NCI-H2081 treated with DMSO at 0.1 percent for 48 hours (cell line): Measurements from ENCODE around the gene MED25.

Source experiments
- DNase-seq: peaks from one replicate; lab custom pipeline; 2025; lab: John Stamatoyannopoulos, UW

Gene MED25

GRCh38 chr19:49844138-49845095 lies 26.3 kb downstream of the MED25 start:
- DNase-seq, result no peak

GRCh38 chr19:49845414-49845813 lies 27.3 kb downstream of the MED25 start:
- no peak for DNase-seq

DNA sequence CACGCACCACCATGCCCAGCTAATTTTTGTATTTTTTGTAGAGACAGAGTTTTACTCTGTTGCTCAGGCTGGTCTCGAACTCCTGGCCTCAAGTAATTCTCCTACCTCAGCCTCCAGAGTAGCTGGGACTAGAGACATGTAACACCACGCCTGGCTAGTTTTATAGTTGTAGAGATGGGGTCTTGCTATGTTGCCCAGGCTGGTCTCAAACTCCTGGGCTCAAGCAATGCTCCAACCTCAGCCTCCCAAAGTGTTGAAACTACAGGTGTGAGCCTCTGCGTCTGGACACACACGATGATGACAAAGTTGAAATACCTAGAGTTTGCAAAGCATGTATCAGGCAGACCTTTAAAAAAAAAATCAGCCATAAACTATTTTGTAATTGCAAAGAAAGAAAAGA lies 28.3 kb downstream of the MED25 start:
- no peak for DNase-seq

- no peak for DNase-seq
Observed at GRCh38 chr19:49847731-49848696, 29.9 kb downstream of the MED25 start.

DNA sequence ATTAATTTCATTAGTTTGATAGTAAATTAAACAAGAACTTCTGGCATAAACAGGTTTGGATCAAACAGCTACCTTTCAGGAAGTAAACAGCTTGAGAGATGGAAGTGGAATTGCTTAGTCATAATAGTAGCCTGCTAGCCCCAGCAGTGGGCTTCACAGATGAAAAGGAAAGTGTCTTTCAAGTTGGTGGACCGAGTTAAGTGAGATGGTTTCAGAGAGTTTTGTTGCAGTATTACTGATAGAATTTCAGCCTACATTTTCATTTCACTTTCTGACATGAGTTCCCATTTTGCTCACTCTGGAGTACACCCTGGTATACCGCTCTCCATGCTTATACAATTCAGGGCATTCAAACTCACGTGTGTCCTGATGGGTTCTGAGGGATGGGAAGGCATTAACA lies 30.8 kb downstream of the MED25 start:
- no peak for DNase-seq

DNA sequence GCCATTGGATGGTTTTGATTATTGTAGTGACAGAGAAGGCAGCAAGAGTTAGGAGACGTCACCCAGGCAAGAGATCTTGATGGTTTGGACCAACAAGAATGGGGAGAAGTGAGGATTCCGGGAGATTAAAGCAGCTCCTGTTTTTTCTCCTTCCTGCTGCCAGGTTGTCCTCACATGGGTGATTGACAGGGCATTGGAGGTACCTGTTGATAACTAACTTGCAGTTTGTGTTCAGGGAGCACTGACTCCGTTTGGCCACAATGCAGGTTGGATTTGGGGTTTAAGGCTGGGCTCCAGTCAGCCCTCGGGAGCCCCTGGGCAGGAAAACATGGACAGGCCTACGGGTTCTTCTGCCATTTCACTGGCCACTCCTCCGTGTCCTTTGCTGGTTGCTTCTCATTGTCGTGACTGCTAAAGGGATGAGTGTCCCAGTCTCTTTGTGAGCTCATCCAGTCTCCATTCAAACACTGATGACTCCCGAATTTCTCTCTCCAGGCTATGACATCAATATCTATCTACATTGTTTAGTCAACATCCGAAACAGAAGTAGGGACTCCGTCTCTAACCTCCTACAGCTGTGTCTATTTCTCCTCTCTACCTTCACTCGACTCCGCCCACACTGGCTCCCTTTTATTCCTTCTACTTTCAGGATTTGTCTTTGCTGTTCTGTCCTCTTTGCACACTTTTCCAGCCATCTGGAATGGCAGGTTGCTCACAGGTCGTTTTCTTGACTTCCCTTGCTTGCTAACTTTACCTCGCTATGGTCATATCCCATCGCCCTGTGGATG lies 31.5 kb downstream of the MED25 start:
- DNase-seq, result no peak

DNA sequence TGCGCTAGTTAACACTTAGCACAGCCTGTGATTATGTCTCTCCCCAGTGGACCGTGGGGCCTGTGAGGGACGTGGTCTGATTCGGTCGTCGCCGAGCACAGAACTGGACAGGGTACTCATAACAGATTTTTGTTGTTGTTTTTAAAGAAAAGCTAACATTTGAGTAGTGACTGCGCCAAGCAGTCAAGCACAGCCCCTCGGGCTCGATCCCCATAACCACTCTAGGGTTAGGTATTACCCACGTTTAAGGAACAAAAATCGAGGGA lies 32.1 kb downstream of the MED25 start:
- DNase-seq, result no peak

- peak; percentile 54 for DNase-seq
Observed at GRCh38 chr19:49850487-49851342, 32.6 kb downstream of the MED25 start, which contains the start of gene PTOV1. PTOV1 (plus strand) TSS chr19:49851159.

GRCh38 chr19:49851456-49852259 lies 33.6 kb downstream of the MED25 start:
- DNase-seq, result no peak

DNA sequence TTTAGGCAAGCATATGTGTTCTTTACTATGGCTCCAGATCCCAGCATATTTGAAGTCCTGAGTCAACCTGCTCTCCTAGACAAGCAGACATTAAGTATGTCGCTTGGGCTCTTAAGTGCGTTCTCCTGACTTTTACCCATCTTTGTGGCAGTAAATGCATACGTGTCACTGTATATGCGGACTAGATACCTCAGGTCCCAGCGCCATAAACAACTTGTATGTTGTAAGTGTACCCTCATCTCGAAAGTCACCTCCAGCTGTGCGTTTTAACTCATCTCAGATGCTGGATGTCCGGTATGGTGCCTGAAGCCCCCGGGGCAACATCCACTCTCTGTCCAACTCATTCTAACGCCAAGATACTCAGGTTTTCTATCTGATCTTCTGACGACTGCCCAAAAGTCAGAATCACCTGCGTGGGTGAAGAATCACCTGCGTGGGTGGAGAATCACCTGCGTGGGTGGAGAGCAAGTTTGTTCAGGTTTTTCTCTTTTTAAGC lies 34.6 kb downstream of the MED25 start:
- DNase-seq, result no peak

GRCh38 chr19:49853852-49854377 lies 35.8 kb downstream of the MED25 start:
- DNase-seq, result no peak

DNA sequence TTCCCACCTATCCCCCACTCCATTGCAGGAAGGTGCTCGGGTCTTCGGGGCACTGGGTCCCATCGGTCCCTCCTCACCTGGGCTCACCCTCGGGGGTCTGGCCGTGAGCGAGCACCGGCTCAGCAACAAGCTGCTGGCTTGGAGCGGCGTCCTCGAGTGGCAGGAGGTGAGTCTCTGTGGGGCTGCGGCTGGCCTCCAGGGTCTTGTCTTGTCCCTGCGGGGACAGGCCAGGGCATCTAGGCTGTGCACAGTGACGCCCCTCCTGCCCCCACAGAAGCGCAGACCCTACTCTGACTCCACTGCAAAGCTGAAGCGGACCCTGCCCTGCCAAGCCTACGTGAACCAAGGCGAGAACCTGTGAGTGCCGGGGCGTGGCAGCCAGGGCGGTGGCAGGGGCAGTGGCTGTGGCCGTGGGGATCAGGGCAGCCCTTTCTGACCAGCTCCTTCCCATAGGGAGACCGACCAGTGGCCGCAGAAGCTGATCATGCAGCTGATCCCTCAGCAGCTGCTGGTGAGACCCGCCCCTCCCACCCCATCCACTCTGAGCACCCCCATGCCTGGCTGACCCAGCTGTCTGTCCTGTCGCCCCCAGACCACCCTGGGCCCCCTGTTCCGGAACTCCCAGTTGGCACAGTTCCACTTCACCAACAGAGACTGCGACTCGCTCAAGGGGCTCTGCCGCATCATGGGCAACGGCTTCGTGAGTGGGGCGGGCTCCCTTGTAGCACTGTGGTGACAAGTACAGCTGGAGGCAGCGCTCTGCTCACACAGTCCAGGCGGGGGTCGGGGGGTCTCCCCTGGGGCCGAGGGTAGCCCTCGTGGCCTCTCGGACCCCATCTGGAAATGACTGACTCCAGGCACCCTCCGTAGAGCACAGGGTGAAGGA lies 36.5 kb downstream of the MED25 start:
- DNase-seq, result no peak

DNA sequence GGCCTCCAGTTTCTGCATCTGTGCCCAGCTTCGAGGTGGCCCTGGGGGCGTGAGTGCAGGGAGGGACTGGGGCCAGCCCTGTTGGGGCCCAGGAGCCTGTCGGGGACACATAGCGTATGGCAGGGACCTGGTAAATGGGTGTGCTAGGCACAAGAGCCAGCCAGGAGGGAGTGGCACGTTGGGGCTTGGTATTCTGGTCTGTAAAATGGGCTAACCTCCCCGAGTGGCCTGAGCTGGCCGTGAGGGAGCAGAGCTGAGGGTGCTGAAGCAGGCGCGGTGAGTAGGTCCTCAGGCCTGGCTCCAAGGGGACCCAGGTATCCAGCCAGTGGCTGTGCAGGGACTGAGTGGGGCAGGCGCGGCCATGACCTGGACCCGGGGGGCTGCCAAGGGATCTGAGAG lies 37.2 kb downstream of the MED25 start:
- no peak for DNase-seq

GRCh38 chr19:49855676-49856573 lies 37.8 kb downstream of the MED25 start:
- no peak for DNase-seq

- DNase-seq, result no peak
Observed at GRCh38 chr19:49856574-49857021, 38.5 kb downstream of the MED25 start.

DNA sequence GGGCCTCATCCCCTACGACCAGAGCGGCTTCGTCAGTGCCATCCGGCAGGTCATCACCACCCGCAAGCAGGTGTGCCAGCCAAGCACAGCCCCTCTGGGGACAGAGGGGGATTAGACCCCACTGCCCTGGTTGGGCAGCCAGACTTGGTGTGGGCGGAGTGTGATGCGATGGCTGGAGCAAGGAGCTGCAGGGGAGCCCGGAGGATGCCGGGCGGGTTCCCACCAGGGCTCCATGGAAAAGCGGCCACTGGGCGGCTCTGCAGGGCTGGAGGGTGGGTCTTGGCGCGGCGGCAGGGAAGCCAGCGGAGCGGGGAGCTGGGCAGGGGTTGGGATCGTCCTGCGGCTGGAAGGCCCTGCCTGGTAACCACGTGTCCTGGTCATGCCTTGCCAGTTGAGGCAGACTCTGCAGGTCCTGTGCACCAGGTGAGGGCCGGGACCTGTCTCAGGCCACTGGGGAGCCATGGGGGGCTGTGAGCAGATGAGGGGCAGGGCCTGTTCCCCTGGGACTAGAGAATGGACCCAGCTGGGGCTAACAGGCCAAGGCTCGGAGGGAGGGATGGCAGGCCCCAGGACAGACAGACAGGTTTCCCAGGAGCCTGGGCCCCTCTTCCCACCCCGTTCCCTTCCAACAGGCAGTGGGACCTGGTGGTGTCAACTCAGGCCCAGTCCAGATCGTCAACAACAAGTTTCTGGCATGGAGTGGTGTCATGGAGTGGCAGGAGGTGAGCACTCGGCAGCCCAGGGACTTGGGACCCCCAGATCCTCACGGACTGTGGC lies 39.2 kb downstream of the MED25 start:
- no peak for DNase-seq

- DNase-seq, result no peak
Observed at GRCh38 chr19:49857838-49858087, 39.7 kb downstream of the MED25 start.
